ENCODE data around the gene SLC12A1.

Gene SLC12A1

DNA sequence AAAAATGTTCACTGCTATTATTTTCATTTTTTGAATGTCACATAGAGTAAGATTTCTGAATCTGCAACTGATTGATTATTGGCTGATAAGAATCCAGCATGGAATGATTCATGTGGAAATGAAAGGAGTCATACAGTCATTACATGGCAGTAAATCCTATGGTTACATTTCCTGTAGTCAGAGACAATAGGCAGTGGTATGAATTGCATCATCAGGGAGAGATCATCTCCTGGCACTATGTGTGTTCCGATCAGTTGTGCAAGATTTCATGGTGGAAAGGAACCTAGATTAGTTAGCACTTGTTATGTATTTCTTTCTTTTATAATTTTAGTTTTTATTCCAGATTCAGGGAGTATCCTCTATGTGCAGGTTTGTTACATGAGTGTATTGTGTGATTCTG lies 38.8 kb downstream of the SLC12A1 start:
- Histone ChIP-seq H3K4me1 (ENCODE audit: insufficient read depth, low read length) (no peaks in the 10 kb centered on the region), H3K27me3 (ENCODE audit: control insufficient read depth in 1 of 2, insufficient read depth in 2 of 2, low read length in 2 of 2) (no peaks in the 10 kb centered on the region), H3K36me3 (ENCODE audit: insufficient read depth, low read length) (no peaks in the 10 kb centered on the region), H3K9ac (ENCODE audit: low read length) (no peak overlapping the region), H3K9me3 (ENCODE audit: low read length) (no peaks in the 10 kb centered on the region), H3K4me3 (ENCODE audit: low read depth in 1 of 2, low read length in 2 of 2) (no peak overlapping the region), H3K27ac (ENCODE audit: low read depth, low read length) (no peak overlapping the region)

DNA sequence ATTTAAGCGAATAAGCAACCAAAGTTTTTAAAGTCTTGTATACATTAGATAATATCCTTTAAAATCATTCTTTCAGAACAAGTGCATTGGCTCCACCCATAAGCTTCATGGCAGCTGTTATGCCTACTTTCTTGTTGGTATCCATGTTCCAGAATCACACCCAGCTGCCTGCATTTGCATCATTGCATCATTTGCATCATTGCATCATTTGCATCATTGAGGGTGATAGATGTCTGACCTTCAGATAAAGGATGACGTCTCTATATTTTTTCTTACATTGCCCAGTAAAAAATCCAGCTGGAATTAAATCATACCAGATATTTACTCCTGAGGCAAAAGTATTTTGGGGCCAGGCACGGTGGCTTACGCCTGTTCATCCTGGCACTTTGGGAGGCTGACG lies 42.3 kb downstream of the SLC12A1 start:
- Histone ChIP-seq H3K9ac (ENCODE audit: low read length) (no peak overlapping the region), H3K4me1 (ENCODE audit: insufficient read depth, low read length) (no peaks in the 10 kb centered on the region), H3K4me3 (ENCODE audit: low read depth in 1 of 2, low read length in 2 of 2) (no peak overlapping the region), H3K9me3 (ENCODE audit: low read length) (no peaks in the 10 kb centered on the region), H3K27ac (ENCODE audit: low read depth, low read length) (no peak overlapping the region), H3K36me3 (ENCODE audit: insufficient read depth, low read length) (no peaks in the 10 kb centered on the region), H3K27me3 (ENCODE audit: control insufficient read depth in 1 of 2, insufficient read depth in 2 of 2, low read length in 2 of 2) (no peaks in the 10 kb centered on the region)

DNA sequence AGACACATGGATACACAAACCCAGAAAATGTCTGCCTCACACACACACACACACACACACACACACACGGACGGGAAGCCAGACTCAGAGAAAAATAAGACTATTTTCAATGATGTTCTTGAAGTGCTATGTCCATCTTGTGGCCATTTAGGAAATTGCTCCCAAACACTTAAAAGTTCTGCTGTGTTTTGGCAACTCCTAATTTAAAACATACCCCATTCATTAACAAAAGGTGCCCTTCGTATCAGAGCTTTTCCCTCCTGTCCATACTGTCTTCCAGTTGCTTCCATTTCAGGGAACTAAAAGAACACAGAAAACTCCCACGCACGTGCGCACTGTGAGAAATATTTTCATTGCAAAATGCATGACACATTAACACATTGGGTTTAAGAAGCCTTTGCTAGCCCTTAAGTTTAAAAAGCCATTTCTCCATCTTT lies 44.6 kb downstream of the SLC12A1 start:
- Histone ChIP-seq H3K9ac (ENCODE audit: low read length) (no peak overlapping the region), H3K4me3 (ENCODE audit: low read depth in 1 of 2, low read length in 2 of 2) (no peak overlapping the region), H3K9me3 (ENCODE audit: low read length) (no peaks in the 10 kb centered on the region), H3K27me3 (ENCODE audit: control insufficient read depth in 1 of 2, insufficient read depth in 2 of 2, low read length in 2 of 2) (no peaks in the 10 kb centered on the region), H3K36me3 (ENCODE audit: insufficient read depth, low read length) (no peaks in the 10 kb centered on the region), H3K4me1 (ENCODE audit: insufficient read depth, low read length) (no peaks in the 10 kb centered on the region), H3K27ac (ENCODE audit: low read depth, low read length) (no peak overlapping the region)

- no peak overlapping the region for H3K4me3 ChIP-seq (ENCODE audit: low read depth in 1 of 2, low read length in 2 of 2)
- no peaks in the 10 kb centered on the region for H3K4me1 ChIP-seq (ENCODE audit: insufficient read depth, low read length)
- H3K9ac ChIP-seq (ENCODE audit: low read length) = no peak overlapping the region
- no peaks in the 10 kb centered on the region for H3K9me3 ChIP-seq (ENCODE audit: low read length)
- no peak overlapping the region for H3K27ac ChIP-seq (ENCODE audit: low read depth, low read length)
- no peaks in the 10 kb centered on the region for H3K27me3 ChIP-seq (ENCODE audit: control insufficient read depth in 1 of 2, insufficient read depth in 2 of 2, low read length in 2 of 2)
- H3K36me3 ChIP-seq (ENCODE audit: insufficient read depth, low read length) = no peaks in the 10 kb centered on the region
Observed at GRCh38 chr15:48253172-48253571, 47.1 kb downstream of the SLC12A1 start.

GRCh38 chr15:48265135-48265534 lies 59.0 kb downstream of the SLC12A1 start:
- no peaks in the 10 kb centered on the region for H3K27me3 ChIP-seq (ENCODE audit: control insufficient read depth in 1 of 2, insufficient read depth in 2 of 2, low read length in 2 of 2)
- no peak overlapping the region for H3K27ac ChIP-seq (ENCODE audit: low read depth, low read length)
- no peak overlapping the region for H3K4me3 ChIP-seq (ENCODE audit: low read depth in 1 of 2, low read length in 2 of 2)
- H3K9me3 ChIP-seq (ENCODE audit: low read length) = no peaks in the 10 kb centered on the region
- no peaks in the 10 kb centered on the region for H3K4me1 ChIP-seq (ENCODE audit: insufficient read depth, low read length)
- H3K9ac ChIP-seq (ENCODE audit: low read length) = no peak overlapping the region
- H3K36me3 ChIP-seq (ENCODE audit: insufficient read depth, low read length) = no peaks in the 10 kb centered on the region

- Histone ChIP-seq H3K36me3 (ENCODE audit: insufficient read depth, low read length) (no peaks in the 10 kb centered on the region), H3K4me3 (ENCODE audit: low read depth in 1 of 2, low read length in 2 of 2) (no peak overlapping the region), H3K27ac (ENCODE audit: low read depth, low read length) (no peak overlapping the region), H3K9ac (ENCODE audit: low read length) (no peak overlapping the region), H3K9me3 (ENCODE audit: low read length) (no peaks in the 10 kb centered on the region), H3K4me1 (ENCODE audit: insufficient read depth, low read length) (no peaks in the 10 kb centered on the region), H3K27me3 (ENCODE audit: control insufficient read depth in 1 of 2, insufficient read depth in 2 of 2, low read length in 2 of 2) (no peaks in the 10 kb centered on the region)
Observed at GRCh38 chr15:48266024-48266689, 60.1 kb downstream of the SLC12A1 start.

DNA sequence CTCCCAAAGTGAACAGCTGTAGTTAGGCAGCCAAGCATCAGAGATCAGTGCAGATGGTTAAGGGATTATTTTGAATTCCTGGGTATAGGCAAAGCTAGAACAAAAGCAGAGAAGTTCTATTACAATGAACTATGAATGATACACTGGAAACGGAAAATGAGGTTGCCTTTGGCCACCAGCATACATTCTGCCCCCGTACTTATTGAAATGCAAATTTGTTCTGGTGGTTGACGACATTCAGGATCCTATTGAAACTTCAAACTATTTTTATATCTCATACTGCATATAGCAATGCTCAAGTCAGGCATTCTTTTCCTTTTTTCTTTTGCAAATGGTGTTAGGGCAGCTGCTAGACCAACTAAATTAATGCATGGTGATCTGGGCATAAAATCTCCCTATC lies 61.7 kb downstream of the SLC12A1 start:
- no peaks in the 10 kb centered on the region for H3K4me1 ChIP-seq (ENCODE audit: insufficient read depth, low read length)
- no peaks in the 10 kb centered on the region for H3K36me3 ChIP-seq (ENCODE audit: insufficient read depth, low read length)
- H3K9ac ChIP-seq (ENCODE audit: low read length) = no peak overlapping the region
- no peaks in the 10 kb centered on the region for H3K27me3 ChIP-seq (ENCODE audit: control insufficient read depth in 1 of 2, insufficient read depth in 2 of 2, low read length in 2 of 2)
- H3K9me3 ChIP-seq (ENCODE audit: low read length) = no peaks in the 10 kb centered on the region
- H3K27ac ChIP-seq (ENCODE audit: low read depth, low read length) = no peak overlapping the region
- H3K4me3 ChIP-seq (ENCODE audit: low read depth in 1 of 2, low read length in 2 of 2) = no peak overlapping the region

GRCh38 chr15:48273049-48273448 lies 66.9 kb downstream of the SLC12A1 start:
- Histone ChIP-seq H3K4me1 (ENCODE audit: insufficient read depth, low read length) (no peaks in the 10 kb centered on the region), H3K27ac (ENCODE audit: low read depth, low read length) (no peak overlapping the region), H3K9me3 (ENCODE audit: low read length) (no peaks in the 10 kb centered on the region), H3K4me3 (ENCODE audit: low read depth in 1 of 2, low read length in 2 of 2) (no peak overlapping the region), H3K27me3 (ENCODE audit: control insufficient read depth in 1 of 2, insufficient read depth in 2 of 2, low read length in 2 of 2) (no peaks in the 10 kb centered on the region), H3K36me3 (ENCODE audit: insufficient read depth, low read length) (no peaks in the 10 kb centered on the region), H3K9ac (ENCODE audit: low read length) (no peak overlapping the region)

GRCh38 chr15:48278666-48279065 lies 72.6 kb downstream of the SLC12A1 start:
- Histone ChIP-seq H3K36me3 (ENCODE audit: insufficient read depth, low read length) (no peaks in the 10 kb centered on the region), H3K9me3 (ENCODE audit: low read length) (no peaks in the 10 kb centered on the region), H3K4me1 (ENCODE audit: insufficient read depth, low read length) (peaks cover 19% of the 10 kb centered on the region), H3K9ac (ENCODE audit: low read length) (no peak overlapping the region), H3K27me3 (ENCODE audit: control insufficient read depth in 1 of 2, insufficient read depth in 2 of 2, low read length in 2 of 2) (no peaks in the 10 kb centered on the region), H3K27ac (ENCODE audit: low read depth, low read length) (no peak overlapping the region), H3K4me3 (ENCODE audit: low read depth in 1 of 2, low read length in 2 of 2) (no peak overlapping the region)

GRCh38 chr15:48279608-48280007 lies 73.5 kb downstream of the SLC12A1 start:
- no peak overlapping the region for H3K4me3 ChIP-seq (ENCODE audit: low read depth in 1 of 2, low read length in 2 of 2)
- no peaks in the 10 kb centered on the region for H3K27me3 ChIP-seq (ENCODE audit: control insufficient read depth in 1 of 2, insufficient read depth in 2 of 2, low read length in 2 of 2)
- H3K9ac ChIP-seq (ENCODE audit: low read length) = no peak overlapping the region
- H3K36me3 ChIP-seq (ENCODE audit: insufficient read depth, low read length) = no peaks in the 10 kb centered on the region
- no peak overlapping the region for H3K27ac ChIP-seq (ENCODE audit: low read depth, low read length)
- H3K9me3 ChIP-seq (ENCODE audit: low read length) = no peaks in the 10 kb centered on the region
- H3K4me1 ChIP-seq (ENCODE audit: insufficient read depth, low read length) = peaks cover 19% of the 10 kb centered on the region

DNA sequence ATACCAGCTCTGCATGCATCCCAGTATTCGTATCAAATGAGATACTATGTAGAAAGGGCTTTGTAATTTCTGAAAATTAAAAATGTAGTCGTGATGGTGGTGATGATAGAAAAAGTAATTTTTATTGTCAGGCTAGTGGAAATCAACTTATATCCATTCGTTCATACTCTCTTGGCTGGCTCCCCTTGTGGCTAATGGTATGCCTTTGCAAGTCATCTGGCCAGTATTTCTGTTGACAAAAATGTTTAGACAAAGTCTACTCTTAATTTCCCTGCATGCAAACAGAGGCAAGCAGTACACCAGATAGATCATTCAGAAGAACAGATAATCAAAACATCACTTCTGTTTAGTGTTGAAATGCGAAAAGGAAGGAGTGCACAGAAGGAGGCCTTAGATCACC lies 75.6 kb downstream of the SLC12A1 start:
- Histone ChIP-seq H3K36me3 (ENCODE audit: insufficient read depth, low read length) (no peaks in the 10 kb centered on the region), H3K4me3 (ENCODE audit: low read depth in 1 of 2, low read length in 2 of 2) (no peak overlapping the region), H3K4me1 (ENCODE audit: insufficient read depth, low read length) (peaks cover 23% of the 10 kb centered on the region), H3K27ac (ENCODE audit: low read depth, low read length) (no peak overlapping the region), H3K9ac (ENCODE audit: low read length) (no peak overlapping the region), H3K9me3 (ENCODE audit: low read length) (no peaks in the 10 kb centered on the region), H3K27me3 (ENCODE audit: control insufficient read depth in 1 of 2, insufficient read depth in 2 of 2, low read length in 2 of 2) (no peaks in the 10 kb centered on the region)

- no peaks in the 10 kb centered on the region for H3K9me3 ChIP-seq (ENCODE audit: low read length)
- H3K36me3 ChIP-seq (ENCODE audit: insufficient read depth, low read length) = no peaks in the 10 kb centered on the region
- H3K4me1 ChIP-seq (ENCODE audit: insufficient read depth, low read length) = peaks cover 23% of the 10 kb centered on the region
- no peak overlapping the region for H3K4me3 ChIP-seq (ENCODE audit: low read depth in 1 of 2, low read length in 2 of 2)
- no peak overlapping the region for H3K27ac ChIP-seq (ENCODE audit: low read depth, low read length)
- H3K9ac ChIP-seq (ENCODE audit: low read length) = no peak overlapping the region
- no peaks in the 10 kb centered on the region for H3K27me3 ChIP-seq (ENCODE audit: control insufficient read depth in 1 of 2, insufficient read depth in 2 of 2, low read length in 2 of 2)
Observed at GRCh38 chr15:48282216-48282615, 76.1 kb downstream of the SLC12A1 start.

Data from muscle layer of colon (tissue), 2 donors.